ENCODE measurements around the gene GAP43. TPM values are rescaled to one million over a fixed set of nuclear protein-coding genes. Genes with fewer than 3 reads are reported as not detected.

Gene GAP43
- total RNA-seq, 4 donors from 2014 or later: 0.51 TPM; not detected in 3

DNA sequence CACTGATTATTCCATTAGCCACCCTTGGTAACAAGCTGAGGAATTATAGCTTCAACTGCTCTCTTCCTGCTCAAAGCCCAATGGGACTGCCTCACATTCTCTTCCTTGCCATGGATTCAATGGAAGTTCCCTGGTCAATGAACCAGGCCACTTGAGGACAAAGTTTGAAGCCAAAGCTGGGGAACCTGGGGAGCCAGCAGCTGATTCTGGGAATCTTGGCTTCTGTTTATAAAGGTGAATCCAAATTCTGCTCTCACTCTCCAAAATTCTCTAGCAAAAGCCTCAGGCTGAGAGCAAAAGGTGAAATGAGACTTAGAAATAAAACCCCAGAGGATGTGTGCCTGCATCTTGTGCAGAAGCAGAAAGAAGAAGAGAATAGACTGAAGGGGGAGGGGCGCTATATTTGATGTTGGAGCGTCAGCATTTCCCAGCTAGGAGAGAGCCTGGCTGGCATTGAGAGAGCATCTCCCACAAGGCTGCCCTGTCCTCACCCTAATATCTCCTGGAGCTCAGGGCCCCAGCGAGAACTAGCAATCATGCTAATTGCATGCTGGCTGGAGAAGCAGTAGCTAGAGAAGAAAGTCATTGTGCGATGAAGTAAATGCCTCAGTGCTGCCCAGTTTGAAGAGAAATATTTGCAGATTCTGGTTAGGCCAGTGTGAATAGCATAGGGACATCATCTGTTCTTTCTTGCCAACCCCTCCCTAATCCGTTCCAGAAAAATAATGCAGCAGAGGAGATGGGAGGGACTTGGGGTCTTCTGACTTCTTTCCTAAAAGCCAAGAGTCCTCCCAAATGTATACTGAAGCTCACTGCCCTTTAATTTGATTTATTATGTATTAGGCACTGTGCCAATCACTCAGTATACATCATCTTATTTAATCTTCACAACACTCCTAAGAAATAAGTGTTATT lies 34.9 kb upstream of the GAP43 start:
- TF ChIP-seq, protein P1, sequence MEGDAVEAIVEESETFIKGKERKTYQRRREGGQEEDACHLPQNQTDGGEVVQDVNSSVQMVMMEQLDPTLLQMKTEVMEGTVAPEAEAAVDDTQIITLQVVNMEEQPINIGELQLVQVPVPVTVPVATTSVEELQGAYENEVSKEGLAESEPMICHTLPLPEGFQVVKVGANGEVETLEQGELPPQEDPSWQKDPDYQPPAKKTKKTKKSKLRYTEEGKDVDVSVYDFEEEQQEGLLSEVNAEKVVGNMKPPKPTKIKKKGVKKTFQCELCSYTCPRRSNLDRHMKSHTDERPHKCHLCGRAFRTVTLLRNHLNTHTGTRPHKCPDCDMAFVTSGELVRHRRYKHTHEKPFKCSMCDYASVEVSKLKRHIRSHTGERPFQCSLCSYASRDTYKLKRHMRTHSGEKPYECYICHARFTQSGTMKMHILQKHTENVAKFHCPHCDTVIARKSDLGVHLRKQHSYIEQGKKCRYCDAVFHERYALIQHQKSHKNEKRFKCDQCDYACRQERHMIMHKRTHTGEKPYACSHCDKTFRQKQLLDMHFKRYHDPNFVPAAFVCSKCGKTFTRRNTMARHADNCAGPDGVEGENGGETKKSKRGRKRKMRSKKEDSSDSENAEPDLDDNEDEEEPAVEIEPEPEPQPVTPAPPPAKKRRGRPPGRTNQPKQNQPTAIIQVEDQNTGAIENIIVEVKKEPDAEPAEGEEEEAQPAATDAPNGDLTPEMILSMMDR (IDR thresholded peaks at IDR 0.05; ENCODE audit: low read depth): no peak

DNA sequence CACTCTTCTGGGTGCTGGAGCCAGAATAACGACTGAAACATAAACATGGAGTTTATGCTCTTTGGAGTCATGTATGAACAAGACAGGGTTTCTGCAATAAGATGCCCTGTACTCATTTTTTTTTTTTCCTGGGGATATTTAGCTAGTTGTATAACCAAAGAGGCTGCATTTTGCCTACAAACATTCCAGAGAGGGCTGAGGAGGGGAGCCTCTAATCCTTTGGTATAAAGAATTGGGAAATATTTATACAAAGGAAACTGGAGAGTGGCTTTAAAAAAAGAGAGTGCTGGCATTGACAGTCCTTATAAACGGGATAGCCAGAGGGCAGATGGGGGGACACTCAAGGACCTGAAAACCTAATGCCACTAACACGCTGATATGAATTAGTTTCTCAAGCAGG lies 32.4 kb upstream of the GAP43 start:
- TF ChIP-seq, protein P1 (IDR thresholded peaks at IDR 0.05; ENCODE audit: low read depth): no peak

DNA sequence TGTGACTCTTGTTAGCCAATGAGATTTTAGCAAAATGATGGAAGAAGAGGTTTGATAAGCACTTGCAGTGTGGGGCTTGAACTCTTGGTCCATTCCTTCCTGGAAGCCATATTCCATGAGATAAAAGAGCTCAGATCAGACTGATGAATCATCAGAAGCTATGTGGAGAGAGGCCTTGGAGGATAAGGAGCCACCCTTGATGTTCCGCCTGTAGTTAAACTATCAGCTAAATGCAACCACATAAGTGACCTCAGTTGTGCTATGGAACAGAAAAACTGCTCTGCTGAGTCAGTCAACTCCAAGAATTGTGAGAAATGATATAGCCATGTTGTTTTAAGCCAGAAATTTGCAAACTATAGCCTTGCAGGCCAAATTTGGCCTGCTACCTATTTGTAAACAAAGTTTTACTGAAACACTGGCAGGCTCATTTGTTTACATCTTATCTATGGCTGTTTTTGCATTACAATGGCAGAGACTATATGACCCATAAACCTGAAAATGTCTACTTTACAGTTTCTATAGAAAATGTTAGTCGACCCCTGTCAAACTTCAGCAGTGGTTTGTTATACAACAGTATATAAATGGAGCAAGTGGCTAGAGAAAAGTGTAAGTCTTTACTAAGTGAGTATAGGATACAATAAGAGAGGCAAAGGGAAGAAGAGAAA lies 27.6 kb upstream of the GAP43 start:
- TF ChIP-seq, protein P1 (IDR thresholded peaks at IDR 0.05; ENCODE audit: low read depth): no peak

DNA sequence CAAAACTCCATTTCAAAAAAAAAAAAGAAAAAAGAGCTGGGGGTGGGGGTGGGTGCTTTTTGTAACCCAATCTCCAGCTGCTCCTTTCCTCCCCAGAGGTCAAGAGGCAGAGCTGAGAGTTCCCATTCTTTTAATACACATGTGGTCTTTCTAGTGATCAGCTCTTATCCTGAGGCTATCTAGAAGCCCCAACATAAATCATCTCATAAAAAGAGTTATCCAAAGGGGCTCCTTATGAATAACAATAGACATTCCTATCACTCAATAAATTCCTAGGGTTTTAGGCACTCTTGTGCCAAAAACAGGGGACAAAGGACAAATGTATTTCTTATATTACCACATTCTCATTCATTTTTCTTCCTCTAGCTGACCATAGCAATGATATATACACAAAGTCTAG lies 25.1 kb upstream of the GAP43 start:
- TF ChIP-seq, protein P1 (IDR thresholded peaks at IDR 0.05; ENCODE audit: low read depth): no peak

DNA sequence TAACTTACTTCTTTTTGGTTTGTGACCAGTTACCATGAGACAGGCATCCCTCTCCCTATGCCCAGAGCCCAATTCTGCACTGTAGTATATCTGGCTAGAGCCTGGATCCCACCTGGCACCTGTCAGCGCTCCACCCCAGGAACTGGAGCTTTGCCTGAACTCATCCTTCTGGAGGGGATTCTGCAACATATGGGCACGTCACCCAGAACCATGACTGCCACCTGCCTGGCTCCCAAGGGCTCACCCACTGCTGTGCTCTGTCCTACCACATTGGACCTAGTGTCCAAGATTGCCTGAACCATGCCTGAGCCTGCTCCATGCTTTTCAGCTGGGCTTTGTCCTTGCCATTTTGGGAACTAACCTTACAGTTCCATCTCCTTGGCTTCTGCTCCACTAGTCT lies 21.1 kb upstream of the GAP43 start:
- TF ChIP-seq, protein P1 (IDR thresholded peaks at IDR 0.05; ENCODE audit: low read depth): no peak

DNA sequence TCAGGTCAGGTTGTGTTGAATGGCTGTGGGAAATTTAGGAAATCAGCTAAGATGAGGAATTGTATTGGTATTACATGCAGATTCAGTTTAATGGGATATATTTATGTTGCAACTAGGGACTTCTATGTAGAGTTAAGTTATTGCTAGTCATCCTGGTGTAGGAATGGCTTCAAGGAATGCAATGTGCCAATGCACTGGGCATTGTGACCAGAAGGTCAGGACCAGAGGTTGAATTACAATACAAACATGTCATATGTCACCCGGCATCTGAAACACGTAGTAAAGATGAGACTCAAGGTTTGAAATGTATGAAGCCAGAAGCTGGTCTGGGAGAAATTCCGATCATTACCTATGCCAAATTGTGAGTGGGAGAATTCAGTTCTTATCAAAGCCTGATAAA lies 11.7 kb upstream of the GAP43 start:
- TF ChIP-seq, protein P1 (IDR thresholded peaks at IDR 0.05; ENCODE audit: low read depth): no peak

Data from subcutaneous adipose tissue (tissue), 4 donors.